ENCODE results near the gene RANBP17. TPM values are rescaled to one million over a fixed set of nuclear protein-coding genes. Genes with fewer than 3 reads are reported as not detected.

The RANBP17 gene
- polyA plus RNA-seq, 1 of the 3 experiments (the other 2 are of a cell fraction) = 6.0 TPM

DNA sequence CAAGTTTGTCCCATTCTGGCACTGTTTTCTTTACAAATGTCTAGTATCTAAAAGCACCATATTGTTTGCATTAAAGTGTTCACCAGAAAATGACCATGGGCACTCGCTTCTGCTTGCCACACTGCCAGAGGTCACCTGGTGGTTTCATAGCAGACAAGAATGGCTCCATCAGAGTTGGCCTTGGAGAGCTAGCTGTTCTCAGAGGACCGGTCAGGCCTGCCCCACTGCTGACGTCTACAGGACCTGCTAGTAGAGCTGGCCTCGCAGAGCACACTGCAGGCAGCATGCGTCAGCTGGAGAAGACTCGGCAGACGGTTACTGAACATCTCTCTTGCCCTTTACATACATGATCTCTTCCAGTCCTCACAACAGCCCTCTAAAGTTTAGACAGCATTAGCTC is 438.5 kb downstream of the RANBP17 start:
- ChIA-PET POLR2A (interaction anchor here (2.3 kb wide), 1 partner anchor 9 kb away, joined by 8 read pairs; the partner anchor contains the start of gene TLX3), CTCF (interaction anchor here (1.6 to 3.1 kb wide), 2 partner anchors 27 to 42 kb away, joined by 6 to 11 read pairs; no protein-coding TSS in a partner anchor)
- no peak for DNase-seq
- Histone ChIP-seq H3K27ac (ENCODE audit: low read depth in 2 of 2, low read length in 1 of 2) (peak overlapping the region in 1 of 2 experiments; percentile 72; a peak in 1 of 4 replicates), H3K4me1 (ENCODE audit: control insufficient read depth in 1 of 2, insufficient read depth in 2 of 2, low read depth in 1 of 2, low read length in 1 of 2) (peaks cover 11 to 58% of the 10 kb centered on the region in 2 experiments), H3K4me3 (ENCODE audit: low read depth in 2 of 2, low read length in 1 of 2) (no peak overlapping the region), H4K20me1 (ENCODE audit: insufficient read depth) (no peaks in the 10 kb centered on the region), H3K79me2 (ENCODE audit: insufficient read depth) (no peaks in the 10 kb centered on the region), H3K9ac (no peak overlapping the region), H3K9me3 (no peaks in the 10 kb centered on the region), H3K9me2 (no peaks in the 10 kb centered on the region), H3K36me3 (replicated peaks in 1 of 2; ENCODE audit: control insufficient read depth in 1 of 2, insufficient read depth in 2 of 2, low read length in 1 of 2) (peaks cover 2 to 9% of the 10 kb centered on the region in 2 experiments), H3K4me2 (no peak overlapping the region), H3K27me3 (ENCODE audit: insufficient read depth) (no peaks in the 10 kb centered on the region), H3F3A (replicated peaks; ENCODE audit: insufficient read depth) (peaks cover 12% of the 10 kb centered on the region), H2AFZ (ENCODE audit: low read depth) (no peak overlapping the region)
- 87% methylated on average over 7 of the region's 7 CpGs for WGBS (ENCODE audit: low lambda C conversion rate)
- TF ChIP-seq GATA2 (CRISPR knock-in tag; IDR thresholded peaks at IDR 0.05) = no peak

DNA sequence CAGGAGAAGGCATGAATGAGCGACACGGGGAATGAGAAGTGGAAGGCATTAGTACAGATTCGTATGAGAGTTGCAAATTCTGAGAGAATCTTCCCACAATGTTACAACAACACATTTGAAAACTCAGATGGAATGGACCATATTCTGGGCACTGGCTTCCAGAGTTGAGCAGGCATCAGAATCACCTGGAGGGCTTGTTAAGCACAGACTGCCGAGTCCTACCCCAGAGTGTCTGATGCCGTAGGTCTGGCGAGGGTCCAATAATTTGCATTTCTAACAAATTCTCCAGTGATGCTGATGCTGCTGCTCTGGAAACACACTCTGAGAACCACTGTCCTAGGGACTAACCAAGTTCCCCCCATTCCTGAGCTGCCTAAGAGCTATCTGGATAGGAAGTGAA is 444.3 kb downstream of the RANBP17 start:
- H3K36me3 ChIP-seq (replicated peaks in 1 of 2; ENCODE audit: control insufficient read depth in 1 of 2, insufficient read depth in 2 of 2, low read length in 1 of 2) = no peaks in the 10 kb centered on the region
- peaks cover 3% of the 10 kb centered on the region for H3F3A ChIP-seq (replicated peaks; ENCODE audit: insufficient read depth)
- H4K20me1 ChIP-seq (ENCODE audit: insufficient read depth) = no peaks in the 10 kb centered on the region
- TF ChIP-seq NFIC (IDR thresholded peaks at IDR 0.05; ENCODE audit: borderline replicate concordance) = 0 out of 2 replicates have a peak, but pooled peaks have one; percentile 7
- TF ChIP-seq, protein P1, sequence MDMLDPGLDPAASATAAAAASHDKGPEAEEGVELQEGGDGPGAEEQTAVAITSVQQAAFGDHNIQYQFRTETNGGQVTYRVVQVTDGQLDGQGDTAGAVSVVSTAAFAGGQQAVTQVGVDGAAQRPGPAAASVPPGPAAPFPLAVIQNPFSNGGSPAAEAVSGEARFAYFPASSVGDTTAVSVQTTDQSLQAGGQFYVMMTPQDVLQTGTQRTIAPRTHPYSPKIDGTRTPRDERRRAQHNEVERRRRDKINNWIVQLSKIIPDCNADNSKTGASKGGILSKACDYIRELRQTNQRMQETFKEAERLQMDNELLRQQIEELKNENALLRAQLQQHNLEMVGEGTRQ (IDR thresholded peaks at IDR 0.05; ENCODE audit: borderline replicate concordance, low read depth, low read length) = no peak
- H3K9me3 ChIP-seq = no peaks in the 10 kb centered on the region
- WGBS (ENCODE audit: low lambda C conversion rate) = 71% methylated on average over 5 of the region's 6 CpGs
- peaks cover 0 to 56% of the 10 kb centered on the region in 2 experiments; a peak in 2 of 4 replicates for H3K4me1 ChIP-seq (ENCODE audit: control insufficient read depth in 1 of 2, insufficient read depth in 2 of 2, low read depth in 1 of 2, low read length in 1 of 2)
- peak overlapping the region in 1 of 2 experiments; percentile 87; a peak in 1 of 4 replicates for H3K4me3 ChIP-seq (ENCODE audit: low read depth in 2 of 2, low read length in 1 of 2)
- no peak overlapping the region for H3K9ac ChIP-seq
- CTCF ChIA-PET = interaction anchor here (1.0 to 4.7 kb wide), 9 partner anchors 14 to 562 kb away, joined by 3 to 46 read pairs (median 6); no protein-coding TSS in a partner anchor
- peaks cover 8% of the 10 kb centered on the region; the same call in 1 of the 2 replicates for H3K79me2 ChIP-seq (ENCODE audit: insufficient read depth)
- no peaks in the 10 kb centered on the region; the same call in 1 of the 2 replicates for H3K27me3 ChIP-seq (ENCODE audit: insufficient read depth)
- H3K27ac ChIP-seq (ENCODE audit: low read depth in 2 of 2, low read length in 1 of 2) = peak overlapping the region in 1 of 2 experiments; percentile 95; a peak in 2 of 4 replicates
- POLR2A ChIA-PET = interaction anchor here (1.0 to 1.7 kb wide), 7 partner anchors 10 to 90 kb away, joined by 3 to 6 read pairs (median 4); no protein-coding TSS in a partner anchor
- no peak for DNase-seq
- no peak overlapping the region for H3K4me2 ChIP-seq
- H2AFZ ChIP-seq (ENCODE audit: low read depth) = no peak overlapping the region
- H3K9me2 ChIP-seq = no peaks in the 10 kb centered on the region

DNA sequence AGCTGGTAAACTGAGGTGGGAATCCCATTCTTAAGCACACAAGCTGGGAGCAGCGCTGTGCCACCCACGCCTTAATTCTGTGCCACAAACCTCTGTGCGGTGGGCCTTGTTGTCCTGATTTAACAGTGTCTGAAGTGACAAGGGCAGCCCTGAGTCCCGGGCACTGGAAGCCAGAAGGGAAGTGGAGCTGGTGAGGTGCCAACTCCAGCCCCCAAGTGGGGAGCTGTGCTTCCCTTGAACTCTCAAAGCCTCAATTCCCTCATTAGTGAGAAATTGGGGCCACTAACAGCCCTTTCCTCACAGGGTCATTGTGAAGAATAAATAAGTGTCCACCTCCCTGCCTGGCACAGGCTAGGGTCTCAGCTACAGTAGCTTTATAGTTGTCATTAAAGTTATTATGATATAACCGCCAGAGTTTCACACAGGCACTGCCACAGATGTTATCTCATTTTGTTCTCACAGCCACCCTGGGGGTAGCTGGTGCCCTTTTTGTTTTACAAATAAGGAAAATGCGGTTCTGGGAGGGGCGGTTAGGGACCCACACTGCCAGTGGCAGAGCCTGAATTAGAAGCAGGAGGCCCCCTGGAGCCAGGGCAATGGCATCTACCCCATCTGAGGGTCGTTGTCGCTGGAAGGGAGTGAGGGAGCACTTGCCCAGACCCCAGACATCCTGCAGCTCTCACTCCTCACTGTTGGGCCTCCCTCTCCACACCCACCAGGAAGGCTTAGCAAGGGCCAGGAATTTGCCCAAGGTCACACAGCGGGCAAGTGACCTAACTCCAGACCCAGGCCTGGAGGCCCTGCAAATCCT is 445.2 kb downstream of the RANBP17 start:
- Histone ChIP-seq H2AFZ (ENCODE audit: low read depth) (no peak overlapping the region), H3K36me3 (replicated peaks in 1 of 2; ENCODE audit: control insufficient read depth in 1 of 2, insufficient read depth in 2 of 2, low read length in 1 of 2) (no peaks in the 10 kb centered on the region), H3K4me1 (ENCODE audit: control insufficient read depth in 1 of 2, insufficient read depth in 2 of 2, low read depth in 1 of 2, low read length in 1 of 2) (peaks cover 0 to 54% of the 10 kb centered on the region in 2 experiments; a peak in 2 of 4 replicates), H3K27ac (ENCODE audit: low read depth in 2 of 2, low read length in 1 of 2) (peak overlapping the region in 1 of 2 experiments; percentile 95; a peak in 2 of 4 replicates), H3K4me2 (no peak overlapping the region), H3K9me3 (no peaks in the 10 kb centered on the region), H3K79me2 (ENCODE audit: insufficient read depth) (peaks cover 8% of the 10 kb centered on the region; the same call in 1 of the 2 replicates), H3K27me3 (ENCODE audit: insufficient read depth) (no peaks in the 10 kb centered on the region; the same call in 1 of the 2 replicates), H3F3A (replicated peaks; ENCODE audit: insufficient read depth) (peaks cover 3% of the 10 kb centered on the region), H4K20me1 (ENCODE audit: insufficient read depth) (no peaks in the 10 kb centered on the region), H3K4me3 (ENCODE audit: low read depth in 2 of 2, low read length in 1 of 2) (peak overlapping the region in 1 of 2 experiments; percentile 87; a peak in 1 of 4 replicates), H3K9me2 (no peaks in the 10 kb centered on the region), H3K9ac (no peak overlapping the region)
- CTCF ChIA-PET = interaction anchor here (1.0 to 4.7 kb wide), 11 partner anchors 9 to 562 kb away, joined by 3 to 46 read pairs (median 6); no protein-coding TSS in a partner anchor
- POLR2A ChIA-PET = interaction anchor here (1.0 to 1.7 kb wide), 7 partner anchors 9 to 89 kb away, joined by 3 to 6 read pairs (median 4); no protein-coding TSS in a partner anchor
- DNase-seq = peak; percentile 64
- WGBS (ENCODE audit: low lambda C conversion rate) = 68% methylated on average over 8 of the region's 10 CpGs
- TF ChIP-seq TEAD4 (IDR thresholded peaks at IDR 0.05; ENCODE audit: borderline replicate concordance, insufficient read depth) (no peak), ELF1 (IDR thresholded peaks at IDR 0.05) (no peak), GABPA (IDR thresholded peaks at IDR 0.05; ENCODE audit: low read depth) (no peak), CHD2 (IDR thresholded peaks at IDR 0.05; ENCODE audit: low read length, partially characterized antibody) (no peak), EP300 (IDR thresholded peaks at IDR 0.05; ENCODE audit: borderline replicate concordance in 1 of 2, low read depth in 1 of 2, low read length in 1 of 2) (peak in 1 of 2 experiments; percentile 22; a peak in 1 of 4 replicates), POLR2AphosphoS5 (IDR thresholded peaks at IDR 0.05; ENCODE audit: low read depth, low read length) (no peak), GATA2 (CRISPR knock-in tag; IDR thresholded peaks at IDR 0.05) (peak; percentile 86), SIN3A (IDR thresholded peaks at IDR 0.05; ENCODE audit: borderline replicate concordance, low read depth, low read length) (no peak), EZH2phosphoT487 (IDR thresholded peaks at IDR 0.05; ENCODE audit: borderline replicate concordance, low read depth) (no peak), FOXJ3 (CRISPR knock-in tag; IDR thresholded peaks at IDR 0.05) (no peak; the same call in 1 of the 2 replicates), RFX5 (IDR thresholded peaks at IDR 0.05; ENCODE audit: low read length) (no peak)
- TF ChIP-seq, protein P2, sequence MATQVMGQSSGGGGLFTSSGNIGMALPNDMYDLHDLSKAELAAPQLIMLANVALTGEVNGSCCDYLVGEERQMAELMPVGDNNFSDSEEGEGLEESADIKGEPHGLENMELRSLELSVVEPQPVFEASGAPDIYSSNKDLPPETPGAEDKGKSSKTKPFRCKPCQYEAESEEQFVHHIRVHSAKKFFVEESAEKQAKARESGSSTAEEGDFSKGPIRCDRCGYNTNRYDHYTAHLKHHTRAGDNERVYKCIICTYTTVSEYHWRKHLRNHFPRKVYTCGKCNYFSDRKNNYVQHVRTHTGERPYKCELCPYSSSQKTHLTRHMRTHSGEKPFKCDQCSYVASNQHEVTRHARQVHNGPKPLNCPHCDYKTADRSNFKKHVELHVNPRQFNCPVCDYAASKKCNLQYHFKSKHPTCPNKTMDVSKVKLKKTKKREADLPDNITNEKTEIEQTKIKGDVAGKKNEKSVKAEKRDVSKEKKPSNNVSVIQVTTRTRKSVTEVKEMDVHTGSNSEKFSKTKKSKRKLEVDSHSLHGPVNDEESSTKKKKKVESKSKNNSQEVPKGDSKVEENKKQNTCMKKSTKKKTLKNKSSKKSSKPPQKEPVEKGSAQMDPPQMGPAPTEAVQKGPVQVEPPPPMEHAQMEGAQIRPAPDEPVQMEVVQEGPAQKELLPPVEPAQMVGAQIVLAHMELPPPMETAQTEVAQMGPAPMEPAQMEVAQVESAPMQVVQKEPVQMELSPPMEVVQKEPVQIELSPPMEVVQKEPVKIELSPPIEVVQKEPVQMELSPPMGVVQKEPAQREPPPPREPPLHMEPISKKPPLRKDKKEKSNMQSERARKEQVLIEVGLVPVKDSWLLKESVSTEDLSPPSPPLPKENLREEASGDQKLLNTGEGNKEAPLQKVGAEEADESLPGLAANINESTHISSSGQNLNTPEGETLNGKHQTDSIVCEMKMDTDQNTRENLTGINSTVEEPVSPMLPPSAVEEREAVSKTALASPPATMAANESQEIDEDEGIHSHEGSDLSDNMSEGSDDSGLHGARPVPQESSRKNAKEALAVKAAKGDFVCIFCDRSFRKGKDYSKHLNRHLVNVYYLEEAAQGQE (IDR thresholded peaks at IDR 0.05; ENCODE audit: low read depth, low read length) = no peak

All from SK-N-SH (cell line).